Neural cell (in vitro differentiated cells): Measurements from ENCODE around the gene C2CD4B. TPM values are rescaled to one million over a fixed set of nuclear protein-coding genes. Genes with fewer than 3 reads are reported as not detected.

Experiments
- H2AFZ ChIP-seq: fragments of 200-600, 300-800 bp; sonication (generic), shearing (Covaris generic); 2 replicates; pipeline ENCODE4 v1.6.0; 2014; ENCODE audit warnings: low read depth, mild to moderate bottlenecking, antibody characterized with exemption, low read length, moderate library complexity
- H3F3A ChIP-seq: fragments of 200-600 bp; shearing (Covaris generic); 2 replicates; pipeline ENCODE4 v1.6.1; 2016; ENCODE audit warnings: mild to moderate bottlenecking, moderate library complexity, mixed read lengths, antibody characterized with exemption, low read length; ENCODE audit not compliant: insufficient read depth, poor library complexity, severe bottlenecking
- H3K27ac ChIP-seq: fragments of 200-600, 300-800 bp; sonication (generic), shearing (Covaris generic); 2 replicates; pipeline ENCODE4 v1.5.1; 2014; ENCODE audit warnings: mild to moderate bottlenecking, low read length, moderate library complexity
- H3K27me3 ChIP-seq: fragments of 300-800, 200-600 bp; sonication (generic), shearing (Covaris generic); 2 replicates; pipeline ENCODE4 v1.6.0; 2014; ENCODE audit warnings: mild to moderate bottlenecking, low read depth, low read length, moderate library complexity; ENCODE audit not compliant: insufficient read depth
- H3K36me3 ChIP-seq: fragments of 300-800, 200-600 bp; sonication (generic), shearing (Covaris generic); 2 replicates; pipeline ENCODE4 v1.5.1; 2014; ENCODE audit warnings: mild to moderate bottlenecking, antibody characterized with exemption, low read length, moderate library complexity; ENCODE audit not compliant: insufficient read depth
- H3K4me2 ChIP-seq: fragments of 300-800, 200-600 bp; sonication (generic), shearing (Covaris generic); 2 replicates; pipeline ENCODE4 v1.6.0; 2014; ENCODE audit warnings: mild to moderate bottlenecking, low read length
- H3K4me3 ChIP-seq: fragments of 300-800, 200-600 bp; sonication (generic), shearing (Covaris generic); 2 replicates; pipeline ENCODE4 v1.5.1; 2014; ENCODE audit warnings: mild to moderate bottlenecking, low read length, moderate library complexity
- H3K79me2 ChIP-seq: fragments of 200-600 bp; shearing (Covaris generic); replicated peaks from 2 replicates; pipeline ENCODE4 v1.6.0; 2014; ENCODE audit warnings: mild to moderate bottlenecking, low read length, moderate library complexity; ENCODE audit not compliant: insufficient read depth
- H3K9ac ChIP-seq: fragments of 300-800, 200-600 bp; sonication (generic), shearing (Covaris generic); 2 replicates; pipeline ENCODE4 v1.6.1; 2016; ENCODE audit warnings: mild to moderate bottlenecking, low read length, mixed read lengths
- H3K9me2 ChIP-seq: fragments of 200-600 bp; shearing (Covaris generic); 2 replicates; pipeline ENCODE4 v1.6.1; 2016; ENCODE audit warnings: mild to moderate bottlenecking, low read length, mixed read lengths; ENCODE audit not compliant: insufficient read depth
- H3K9me3 ChIP-seq: fragments of 200-600, 300-800 bp; sonication (generic), shearing (Covaris generic); 2 replicates; pipeline ENCODE4 v1.6.1; 2016; ENCODE audit warnings: mild to moderate bottlenecking, mixed run types, low read length, moderate library complexity, mixed read lengths
- H4K20me1 ChIP-seq: fragments of 200-600 bp; shearing (Covaris generic); 2 replicates; pipeline ENCODE4 v1.6.1; 2016; ENCODE audit warnings: mild to moderate bottlenecking, mixed run types; ENCODE audit not compliant: insufficient read depth
- CTCF ChIP-seq: fragments of 450-650 bp; IDR thresholded peaks from 2 replicates; pipeline ENCODE4 v1.5.1; 2014; ENCODE audit warnings: antibody characterized with exemption, mild to moderate bottlenecking, moderate library complexity; ENCODE audit not compliant: poor library complexity, severe bottlenecking
- EP300 ChIP-seq: fragments of 450-650 bp; conservative IDR thresholded peaks from 2 replicates; pipeline ENCODE4 v1.6.1; 2014; ENCODE audit warnings: antibody characterized with exemption, mild to moderate bottlenecking, moderate library complexity; ENCODE audit not compliant: poor library complexity, severe bottlenecking
- EZH2 ChIP-seq: fragments of 200-600, 300-800 bp; shearing (Covaris generic), sonication (generic); IDR thresholded peaks from 2 replicates; pipeline ENCODE4 v1.6.1; 2014; ENCODE audit warnings: antibody characterized with exemption, low read length, borderline replicate concordance, mild to moderate bottlenecking; ENCODE audit not compliant: insufficient read depth, poor library complexity, severe bottlenecking
- MXI1 ChIP-seq: fragments of 450-650 bp; conservative IDR thresholded peaks from 2 replicates; pipeline ENCODE4 v1.6.1; 2014; ENCODE audit warnings: antibody characterized with exemption, mild to moderate bottlenecking; ENCODE audit not compliant: poor library complexity, severe bottlenecking
- POLR2AphosphoS5 ChIP-seq: IDR thresholded peaks from 2 replicates; pipeline ENCODE4 v1.6.1; 2012
- RAD21 ChIP-seq: fragments of 450-650 bp; conservative IDR thresholded peaks from 2 replicates; pipeline ENCODE4 v1.6.1; 2014; ENCODE audit warnings: antibody characterized with exemption, mild to moderate bottlenecking, moderate library complexity
- REST ChIP-seq: IDR thresholded peaks from 2 replicates; pipeline ENCODE4 v1.6.1; 2012; ENCODE audit warnings: borderline replicate concordance
- SMC3 ChIP-seq: fragments of 450-650 bp; conservative IDR thresholded peaks from 2 replicates; pipeline ENCODE4 v1.6.1; 2014; ENCODE audit warnings: antibody characterized with exemption, mild to moderate bottlenecking, moderate library complexity; ENCODE audit not compliant: poor library complexity
- TAF1 ChIP-seq: IDR thresholded peaks from 2 replicates; pipeline ENCODE4 v1.6.1; 2012; ENCODE audit warnings: low read depth
- polyA plus RNA-seq: library from polyadenylated mRNA; depleted of rRNA; stranded (reverse); fragments of >200 nt; gene quantifications from 2 replicates; pipeline ENCODE4 v1.2.3, GENCODE V29; 2014

The C2CD4B gene
- polyA plus RNA-seq, 1 donor from 2014 or later, result not detected

DNA sequence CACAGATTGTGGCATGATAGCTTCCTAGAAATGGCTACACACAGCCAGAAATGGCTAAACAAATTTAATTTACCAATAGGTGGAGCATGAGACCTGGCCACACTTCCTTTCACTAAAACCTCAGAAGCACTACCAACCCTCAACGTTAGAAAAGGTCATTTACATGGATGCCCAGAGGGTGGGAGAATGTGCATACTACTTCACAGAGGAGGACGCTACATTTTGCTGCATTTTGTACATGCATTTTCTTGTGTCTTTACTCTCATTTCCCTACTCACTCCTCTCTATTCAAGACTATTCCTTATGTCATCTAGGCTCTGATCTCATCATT lies 40.1 kb downstream of the C2CD4B start:
- Histone ChIP-seq H3K9me3 (no peaks in the 10 kb centered on the region), H4K20me1 (no peaks in the 10 kb centered on the region), H3K79me2 (no peaks in the 10 kb centered on the region), H3K36me3 (no peaks in the 10 kb centered on the region), H3K9me2 (no peaks in the 10 kb centered on the region), H3K9ac (no peak overlapping the region), H3K4me2 (no peak overlapping the region), H3K4me3 (no peak overlapping the region), H3K27ac (no peak overlapping the region), H2AFZ (no peak overlapping the region), H3F3A (no peaks in the 10 kb centered on the region), H3K27me3 (no peaks in the 10 kb centered on the region)
- TF ChIP-seq RAD21 (no peak), EP300 (no peak), SMC3 (no peak), MXI1 (no peak), CTCF (no peak), REST (no peak), TAF1 (no peak), POLR2AphosphoS5 (no peak), EZH2 (no peak)

GRCh38 chr15:62124176-62124972 lies 40.7 kb downstream of the C2CD4B start:
- Histone ChIP-seq H3K9ac (no peak overlapping the region), H3K4me2 (no peak overlapping the region), H3K4me3 (no peak overlapping the region), H3K79me2 (no peaks in the 10 kb centered on the region), H3K27me3 (no peaks in the 10 kb centered on the region), H3K9me3 (no peaks in the 10 kb centered on the region), H2AFZ (no peak overlapping the region), H3K27ac (no peak overlapping the region), H3K9me2 (no peaks in the 10 kb centered on the region), H3F3A (no peaks in the 10 kb centered on the region), H3K36me3 (no peaks in the 10 kb centered on the region), H4K20me1 (no peaks in the 10 kb centered on the region)
- TF ChIP-seq REST (no peak), EP300 (no peak)
